ENCODE measurements around the gene HNF1B.
"Not testable (repeated sequence)": the region's sequence is repeated elsewhere in the genome, so short reads cannot be mapped to it uniquely, and the experiment has no call there.

The HNF1B gene

GRCh38 chr17:37702598-37702997, 42.3 kb downstream of the HNF1B start:
- peak; percentile 74 for DNase-seq (ENCODE audit: low spot score)

- DNase-seq (ENCODE audit: low spot score) = no peak
Measured at GRCh38 chr17:37701496-37701898, 43.4 kb downstream of the HNF1B start.

- DNase-seq (ENCODE audit: low spot score) = no peak
Measured at GRCh38 chr17:37700881-37701280, 44.0 kb downstream of the HNF1B start.

- peak; percentile 76 for DNase-seq (ENCODE audit: low spot score)
Measured at GRCh38 chr17:37699285-37699973, 45.4 kb downstream of the HNF1B start.

GRCh38 chr17:37698911-37699255, 46.0 kb downstream of the HNF1B start:
- DNase-seq (ENCODE audit: low spot score) = no peak

GRCh38 chr17:37698132-37698910, 46.5 kb downstream of the HNF1B start:
- no peak for DNase-seq (ENCODE audit: low spot score)

- no peak for DNase-seq (ENCODE audit: low spot score)
Measured at GRCh38 chr17:37697381-37697780, 47.5 kb downstream of the HNF1B start.

- no peak for DNase-seq (ENCODE audit: low spot score)
Measured at GRCh38 chr17:37696366-37696765, 48.5 kb downstream of the HNF1B start.

- DNase-seq (ENCODE audit: low spot score) = no peak
Measured at GRCh38 chr17:37695726-37696125, 49.1 kb downstream of the HNF1B start.

GRCh38 chr17:37694734-37695133, 50.1 kb downstream of the HNF1B start:
- DNase-seq (ENCODE audit: low spot score) = no peak

GRCh38 chr17:37693328-37693727, 51.5 kb downstream of the HNF1B start:
- DNase-seq (ENCODE audit: low spot score) = no peak

- no peak for DNase-seq (ENCODE audit: low spot score)
Measured at GRCh38 chr17:37691807-37692206, 53.1 kb downstream of the HNF1B start.

- no peak for DNase-seq (ENCODE audit: low spot score)
Measured at GRCh38 chr17:37689317-37689716, 55.5 kb downstream of the HNF1B start.

GRCh38 chr17:37683454-37683984, 61.3 kb downstream of the HNF1B start:
- DNase-seq (ENCODE audit: low spot score) = no peak

GRCh38 chr17:37682007-37682406, 62.9 kb downstream of the HNF1B start:
- DNase-seq (ENCODE audit: low spot score) = no peak

- not testable (repeated sequence) for DNase-seq (ENCODE audit: low spot score)
Measured at GRCh38 chr17:37679995-37680394, 64.9 kb downstream of the HNF1B start.

- DNase-seq (ENCODE audit: low spot score) = no peak
Measured at GRCh38 chr17:37678036-37678435, 66.8 kb downstream of the HNF1B start.

- no peak for DNase-seq (ENCODE audit: low spot score)
Measured at GRCh38 chr17:37677021-37677420, 67.8 kb downstream of the HNF1B start.

GRCh38 chr17:37676115-37676925, 68.5 kb downstream of the HNF1B start:
- DNase-seq (ENCODE audit: low spot score) = no peak

- DNase-seq (ENCODE audit: low spot score) = no peak
Measured at GRCh38 chr17:37674511-37674910, 70.3 kb downstream of the HNF1B start.

- peak; percentile 13 for DNase-seq (ENCODE audit: low spot score)
Measured at GRCh38 chr17:37673386-37673785, 71.5 kb downstream of the HNF1B start.

GRCh38 chr17:37672548-37673078, 72.2 kb downstream of the HNF1B start:
- DNase-seq (ENCODE audit: low spot score) = peak; percentile 13
